Body of pancreas (tissue), 4 donors: ENCODE data around the gene NKX2-4.

Source experiments
- POLR2A ChIP-seq, 3 donors: fragments of 450-650 bp; IDR thresholded peaks; one replicate each; pipeline ENCODE4 v1.6.1; 2016; ENCODE audit warnings: antibody characterized with exemption in 3 of 3, mild to moderate bottlenecking in 2 of 3
- TF ChIP-seq, protein P1 (sequence below), 7 experiments: fragments of 450-650 bp in 4 of 7; fragments of 200-600 bp in 3 of 7; sonication (generic) in 3 of 7; IDR thresholded peaks; one replicate each; pipeline ENCODE4 v1.5.1; 2016 to 2019; ENCODE audit warnings: antibody characterized with exemption in 7 of 7

- TF ChIP-seq, protein P1, sequence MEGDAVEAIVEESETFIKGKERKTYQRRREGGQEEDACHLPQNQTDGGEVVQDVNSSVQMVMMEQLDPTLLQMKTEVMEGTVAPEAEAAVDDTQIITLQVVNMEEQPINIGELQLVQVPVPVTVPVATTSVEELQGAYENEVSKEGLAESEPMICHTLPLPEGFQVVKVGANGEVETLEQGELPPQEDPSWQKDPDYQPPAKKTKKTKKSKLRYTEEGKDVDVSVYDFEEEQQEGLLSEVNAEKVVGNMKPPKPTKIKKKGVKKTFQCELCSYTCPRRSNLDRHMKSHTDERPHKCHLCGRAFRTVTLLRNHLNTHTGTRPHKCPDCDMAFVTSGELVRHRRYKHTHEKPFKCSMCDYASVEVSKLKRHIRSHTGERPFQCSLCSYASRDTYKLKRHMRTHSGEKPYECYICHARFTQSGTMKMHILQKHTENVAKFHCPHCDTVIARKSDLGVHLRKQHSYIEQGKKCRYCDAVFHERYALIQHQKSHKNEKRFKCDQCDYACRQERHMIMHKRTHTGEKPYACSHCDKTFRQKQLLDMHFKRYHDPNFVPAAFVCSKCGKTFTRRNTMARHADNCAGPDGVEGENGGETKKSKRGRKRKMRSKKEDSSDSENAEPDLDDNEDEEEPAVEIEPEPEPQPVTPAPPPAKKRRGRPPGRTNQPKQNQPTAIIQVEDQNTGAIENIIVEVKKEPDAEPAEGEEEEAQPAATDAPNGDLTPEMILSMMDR (IDR thresholded peaks at IDR 0.05), result no peak
- no peak for TF ChIP-seq POLR2A (IDR thresholded peaks at IDR 0.05)
Measured at GRCh38 chr20:21353236-21353635, 44.1 kb downstream of the NKX2-4 start.
